Muscle of leg (tissue), 11 donors: Measurements from ENCODE around the gene DUSP22. TPM values are rescaled to one million over a fixed set of nuclear protein-coding genes. Genes with fewer than 3 reads are reported as not detected.
A peak's percentile ranks its signal among the peaks of the same experiment; 100 is the strongest.

ENCODE experiments used
- DNase-seq: peaks from one replicate; pipeline ENCODE4 v3.0.0; 2013
- H3K27ac ChIP-seq: one replicate; pipeline ENCODE4 v1.5.1; 2013; ENCODE audit warnings: mild to moderate bottlenecking, low read length, control low read depth
- H3K27me3 ChIP-seq: one replicate; pipeline ENCODE4 v1.6.1; 2013; ENCODE audit warnings: low read length; ENCODE audit not compliant: control insufficient read depth, insufficient read depth
- H3K36me3 ChIP-seq: one replicate; pipeline ENCODE4 v1.6.1; 2013; ENCODE audit warnings: low read length; ENCODE audit not compliant: control insufficient read depth, insufficient read depth
- H3K4me1 ChIP-seq: one replicate; pipeline ENCODE4 v1.6.1; 2013; ENCODE audit warnings: low read length; ENCODE audit not compliant: control insufficient read depth, insufficient read depth
- H3K4me3 ChIP-seq: one replicate; pipeline ENCODE4 v1.5.1; 2013; ENCODE audit warnings: low read length, control low read depth
- H3K9me3 ChIP-seq: replicated peaks from 2 replicates; pipeline ENCODE4 v1.6.1; 2013; ENCODE audit warnings: low read depth, low read length; ENCODE audit not compliant: control insufficient read depth
- WGBS: methylation state at CpG from one replicate; pipeline ENCODE4 v1.1.5; 2013; ENCODE audit warnings: missing lambda C conversion rate; ENCODE audit not compliant: insufficient coverage; 5-methylcytosine and 5-hydroxymethylcytosine counted together
- polyA plus RNA-seq, 8 donors: library from polyadenylated mRNA; unstranded; fragments of 120-200 nt; gene quantifications; one replicate each; pipeline versions ENCODE4 v1.2.1 to v1.2.3, GENCODE V29; 2013; ENCODE audit warnings: inconsistent platforms in 1 of 8, low replicate concordance in 1 of 8; ENCODE audit not compliant: insufficient read length in 8 of 8, insufficient read depth in 1 of 8
- total RNA-seq: library from RNA; stranded (reverse); fragments of 120-200 nt; gene quantifications from one replicate; pipeline ENCODE4 v1.2.4, GENCODE V29; 2013

DUSP22 gene
- total and polyA plus RNA-seq, 9 donors: 20.7 to 35.5 (median 28.9) TPM

GRCh38 chr6:362924-363249, 70.6 kb downstream of the DUSP22 start:
- Histone ChIP-seq H3K9me3 (peaks cover 33% of the 10 kb centered on the region), H3K4me1 (peaks cover 16% of the 10 kb centered on the region), H3K4me3 (no peak overlapping the region), H3K27me3 (peaks cover 7% of the 10 kb centered on the region), H3K36me3 (no peaks in the 10 kb centered on the region), H3K27ac (no peak overlapping the region)
- DNase-seq: no peak
- 73% methylated on average over 5 of the region's 5 CpGs for WGBS

GRCh38 chr6:363291-363690, 71.0 kb downstream of the DUSP22 start:
- no peak overlapping the region for H3K4me3 ChIP-seq
- peaks cover 11% of the 10 kb centered on the region for H3K27me3 ChIP-seq
- peaks cover 30% of the 10 kb centered on the region for H3K9me3 ChIP-seq
- H3K27ac ChIP-seq: no peak overlapping the region
- WGBS: 87% methylated on average over 12 of the region's 12 CpGs
- H3K36me3 ChIP-seq: no peaks in the 10 kb centered on the region
- DNase-seq: no peak
- peaks cover 16% of the 10 kb centered on the region for H3K4me1 ChIP-seq

- Histone ChIP-seq H3K4me1 (peaks cover 16% of the 10 kb centered on the region), H3K4me3 (no peak overlapping the region), H3K36me3 (no peaks in the 10 kb centered on the region), H3K9me3 (peaks cover 29% of the 10 kb centered on the region), H3K27ac (no peak overlapping the region), H3K27me3 (peaks cover 13% of the 10 kb centered on the region)
- 82% methylated on average over 13 of the region's 13 CpGs for WGBS
- DNase-seq: no peak
These were observed 71.6 kb downstream of the DUSP22 start for GRCh38 chr6:363909-364308.

GRCh38 chr6:364609-365540, 72.6 kb downstream of the DUSP22 start:
- Histone ChIP-seq H3K27ac (no peak overlapping the region), H3K4me1 (peaks cover 16% of the 10 kb centered on the region), H3K27me3 (peaks cover 18% of the 10 kb centered on the region), H3K4me3 (no peak overlapping the region), H3K36me3 (no peaks in the 10 kb centered on the region), H3K9me3 (peaks cover 30% of the 10 kb centered on the region)
- DNase-seq: peak; percentile 35
- WGBS: 68% methylated on average over 7 of the region's 11 CpGs

- Histone ChIP-seq H3K27me3 (peaks cover 18% of the 10 kb centered on the region), H3K4me1 (peaks cover 13% of the 10 kb centered on the region), H3K4me3 (no peak overlapping the region), H3K36me3 (no peaks in the 10 kb centered on the region), H3K27ac (no peak overlapping the region), H3K9me3 (peaks cover 34% of the 10 kb centered on the region)
- WGBS: 73% methylated on average over 6 of the region's 6 CpGs
- no peak for DNase-seq
These were observed 73.5 kb downstream of the DUSP22 start for GRCh38 chr6:365835-366234.

- Histone ChIP-seq H3K4me1 (peaks cover 10% of the 10 kb centered on the region), H3K9me3 (peaks cover 29% of the 10 kb centered on the region), H3K27me3 (peaks cover 18% of the 10 kb centered on the region), H3K4me3 (no peak overlapping the region), H3K27ac (no peak overlapping the region), H3K36me3 (no peaks in the 10 kb centered on the region)
- 58% methylated on average over 14 of the region's 19 CpGs for WGBS
- peak; percentile 43 for DNase-seq
These were observed 74.4 kb downstream of the DUSP22 start for GRCh38 chr6:366389-367297.

- H3K36me3 ChIP-seq: no peaks in the 10 kb centered on the region
- peaks cover 28% of the 10 kb centered on the region for H3K9me3 ChIP-seq
- no peak overlapping the region for H3K4me3 ChIP-seq
- no peak for DNase-seq
- no peak overlapping the region for H3K27ac ChIP-seq
- peaks cover 10% of the 10 kb centered on the region for H3K4me1 ChIP-seq
- 82% methylated on average over 8 of the region's 8 CpGs for WGBS
- H3K27me3 ChIP-seq: peaks cover 23% of the 10 kb centered on the region
These were observed 75.1 kb downstream of the DUSP22 start for GRCh38 chr6:367298-367794.

GRCh38 chr6:367891-368630, 75.8 kb downstream of the DUSP22 start:
- peaks cover 30% of the 10 kb centered on the region for H3K27me3 ChIP-seq
- no peaks in the 10 kb centered on the region for H3K36me3 ChIP-seq
- H3K27ac ChIP-seq: no peak overlapping the region
- WGBS: 71% methylated on average over 9 of the region's 17 CpGs
- H3K9me3 ChIP-seq: peaks cover 29% of the 10 kb centered on the region
- H3K4me3 ChIP-seq: no peak overlapping the region
- DNase-seq: no peak
- H3K4me1 ChIP-seq: peaks cover 10% of the 10 kb centered on the region

- H3K4me3 ChIP-seq: no peak overlapping the region
These were observed 77.5 kb downstream of the DUSP22 start for GRCh38 chr6:369559-370431.

More at GRCh38 chr6:369559-370431, 77.5 kb downstream of the DUSP22 start:
- Histone ChIP-seq H3K27ac (no peak overlapping the region), H3K27me3 (peaks cover 34% of the 10 kb centered on the region), H3K36me3 (no peaks in the 10 kb centered on the region), H3K4me1 (peaks cover 11% of the 10 kb centered on the region), H3K9me3 (peaks cover 24% of the 10 kb centered on the region)
- DNase-seq: no peak
- 75% methylated on average over 12 of the region's 13 CpGs for WGBS
